ENCODE measurements around the gene ZNF790.

DNA sequence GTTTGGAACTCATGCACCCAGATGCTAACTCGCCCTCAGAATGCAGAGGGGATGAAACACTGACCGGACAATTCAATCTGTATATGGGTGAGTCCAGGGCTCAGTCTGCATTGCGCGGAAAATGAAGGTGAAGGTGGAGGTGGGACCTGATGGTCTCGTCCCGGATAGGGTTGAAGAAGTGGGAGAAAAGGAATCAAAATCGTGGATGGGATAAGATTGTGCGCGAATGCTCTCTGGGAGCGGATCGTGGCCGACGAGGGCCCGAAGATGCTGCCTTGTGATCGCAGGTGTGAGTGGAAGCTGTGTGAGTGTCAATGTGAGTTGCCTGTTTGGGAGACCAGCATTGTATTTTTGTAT is 65.0 kb downstream of the ZNF790 start:
- TF ChIP-seq, protein P1, sequence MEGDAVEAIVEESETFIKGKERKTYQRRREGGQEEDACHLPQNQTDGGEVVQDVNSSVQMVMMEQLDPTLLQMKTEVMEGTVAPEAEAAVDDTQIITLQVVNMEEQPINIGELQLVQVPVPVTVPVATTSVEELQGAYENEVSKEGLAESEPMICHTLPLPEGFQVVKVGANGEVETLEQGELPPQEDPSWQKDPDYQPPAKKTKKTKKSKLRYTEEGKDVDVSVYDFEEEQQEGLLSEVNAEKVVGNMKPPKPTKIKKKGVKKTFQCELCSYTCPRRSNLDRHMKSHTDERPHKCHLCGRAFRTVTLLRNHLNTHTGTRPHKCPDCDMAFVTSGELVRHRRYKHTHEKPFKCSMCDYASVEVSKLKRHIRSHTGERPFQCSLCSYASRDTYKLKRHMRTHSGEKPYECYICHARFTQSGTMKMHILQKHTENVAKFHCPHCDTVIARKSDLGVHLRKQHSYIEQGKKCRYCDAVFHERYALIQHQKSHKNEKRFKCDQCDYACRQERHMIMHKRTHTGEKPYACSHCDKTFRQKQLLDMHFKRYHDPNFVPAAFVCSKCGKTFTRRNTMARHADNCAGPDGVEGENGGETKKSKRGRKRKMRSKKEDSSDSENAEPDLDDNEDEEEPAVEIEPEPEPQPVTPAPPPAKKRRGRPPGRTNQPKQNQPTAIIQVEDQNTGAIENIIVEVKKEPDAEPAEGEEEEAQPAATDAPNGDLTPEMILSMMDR (IDR thresholded peaks at IDR 0.05): no peak
- no peak for TF ChIP-seq EP300 (IDR thresholded peaks at IDR 0.05; ENCODE audit: low read depth)
